CD4-positive, CD25-positive, alpha-beta regulatory T cell (primary cell): ENCODE data around the gene KIF26A. TPM values are rescaled to one million over a fixed set of nuclear protein-coding genes. Genes with fewer than 3 reads are reported as not detected.

Experiments
- ATAC-seq, 2 donors: fragments of 150-1000 bp; cut with Tn5 transposase; one replicate each; pipeline ENCODE4 v1.10.0; 2021; ENCODE audit warnings: low read depth in 2 of 2, moderate number of reproducible peaks in 2 of 2, moderate library complexity in 1 of 2
- DNase-seq, 3 donors: peaks; one replicate each; pipeline versions ENCODE4 v3.0.0 to v3.0.0-alpha.2; 2012 to 2022; ENCODE audit warnings: mixed read lengths in 1 of 3
- H3K27ac ChIP-seq: one replicate; pipeline ENCODE4 v1.7.0; 2013; ENCODE audit warnings: mild to moderate bottlenecking, low read length; ENCODE audit not compliant: insufficient read depth, poor library complexity, severe bottlenecking
- H3K27me3 ChIP-seq: one replicate; pipeline ENCODE4 v1.7.0; 2013; ENCODE audit warnings: low read length; ENCODE audit not compliant: control insufficient read depth, insufficient read depth
- H3K36me3 ChIP-seq: one replicate; pipeline ENCODE4 v1.7.0; 2013; ENCODE audit warnings: mild to moderate bottlenecking, low read length, moderate library complexity; ENCODE audit not compliant: control insufficient read depth, insufficient read depth
- H3K4me1 ChIP-seq: 2 replicates; pipeline ENCODE4 v1.7.0; 2013; ENCODE audit warnings: mild to moderate bottlenecking, low read length; ENCODE audit not compliant: insufficient read depth, control insufficient read depth, poor library complexity, severe bottlenecking
- H3K4me3 ChIP-seq: one replicate; pipeline ENCODE4 v1.7.0; 2013; ENCODE audit warnings: low read depth, mild to moderate bottlenecking, low read length, moderate library complexity
- H3K9me3 ChIP-seq, 2 experiments: 1 replicate in 1 of 2; 2 replicates in 1 of 2; pipeline ENCODE4 v1.7.0; 2013; ENCODE audit warnings: low read length in 2 of 2, mild to moderate bottlenecking in 1 of 2, moderate library complexity in 1 of 2; ENCODE audit not compliant: control insufficient read depth in 2 of 2
- H3K27ac Mint-ChIP-seq, 3 donors: one replicate each; pipeline ENCODE4 v1.8.0; 2020 to 2022; ENCODE audit warnings: mild to moderate bottlenecking in 3 of 3, mixed read lengths in 3 of 3, moderate library complexity in 2 of 3
- H3K27me3 Mint-ChIP-seq: one replicate; pipeline ENCODE4 v1.8.0; 2022; ENCODE audit warnings: mild to moderate bottlenecking, mixed read lengths
- H3K36me3 Mint-ChIP-seq: one replicate; pipeline ENCODE4 v1.8.0; 2020; ENCODE audit warnings: mixed read lengths
- H3K4me1 Mint-ChIP-seq, 4 donors: one replicate each; pipeline ENCODE4 v1.8.0; 2020 to 2022; ENCODE audit warnings: mixed read lengths in 4 of 4, mild to moderate bottlenecking in 1 of 4
- H3K4me3 Mint-ChIP-seq, 4 donors: one replicate each; pipeline ENCODE4 v1.8.0; 2020 to 2022; ENCODE audit warnings: mild to moderate bottlenecking in 4 of 4, mixed read lengths in 4 of 4, moderate library complexity in 3 of 4
- H3K9me3 Mint-ChIP-seq, 7 donors: one replicate each; pipeline ENCODE4 v1.8.0; 2020 to 2022; ENCODE audit warnings: mixed read lengths in 7 of 7, mild to moderate bottlenecking in 3 of 7, moderate library complexity in 2 of 7
- polyA plus RNA-seq, 4 donors: library from polyadenylated mRNA; unstranded; fragments of 300-500 nt; fragmentation: Illumina TruSeq; gene quantifications; one replicate each; pipeline ENCODE4 v1.2.3, GENCODE V29; 2021
- total RNA-seq: library from RNA; stranded (reverse); gene quantifications from one replicate; pipeline ENCODE4 v1.2.3, GENCODE V29; 2022

KIF26A gene
- total and polyA plus RNA-seq, 5 donors from 2014 or later, result 0.07 TPM; not detected in 4

DNA sequence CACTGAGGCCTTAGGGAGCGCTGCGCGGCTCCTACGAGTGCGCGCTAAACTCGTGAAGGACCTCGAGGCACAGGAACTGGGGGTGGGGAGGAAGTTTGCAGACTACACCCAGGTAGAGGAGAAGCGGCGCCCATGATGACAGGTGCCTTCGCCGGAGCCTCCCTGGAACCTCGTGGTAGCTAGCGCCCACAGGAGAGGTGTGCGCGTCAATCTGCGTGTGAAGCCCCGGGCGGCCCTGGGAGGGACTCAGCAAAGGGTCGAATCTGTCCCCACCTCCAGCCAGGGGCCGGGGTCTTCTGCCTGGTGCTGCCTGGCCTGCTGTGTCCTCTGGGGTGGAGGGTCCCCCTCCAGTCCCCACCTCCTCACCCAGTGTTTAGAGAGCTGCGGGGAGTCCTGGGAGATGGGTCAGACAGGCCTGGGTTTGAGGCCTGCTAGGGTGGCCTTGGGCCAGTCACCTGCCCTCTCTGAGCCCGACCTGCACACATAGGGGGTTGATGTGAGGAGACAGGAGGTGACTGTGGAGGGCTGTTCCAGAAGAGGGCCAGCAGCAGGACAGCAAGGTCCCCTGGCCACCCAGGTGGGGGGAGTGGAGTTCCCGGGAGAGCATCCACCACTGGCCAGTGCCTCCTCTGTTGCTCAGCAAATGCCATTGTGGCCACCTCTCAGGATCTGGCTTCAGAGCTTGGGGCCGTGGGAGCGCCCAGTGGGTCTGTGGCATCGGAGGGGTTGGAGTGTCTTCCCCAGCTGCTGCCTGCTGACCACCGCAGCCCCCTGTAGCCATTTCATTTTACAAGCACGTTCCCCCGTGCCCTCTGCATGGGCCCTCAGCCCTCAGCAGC lies 20.2 kb upstream of the KIF26A start:
- no peak overlapping the region for H3K4me3 ChIP-seq
- ATAC-seq (no peak), DNase-seq (no peak)
- no peaks in the 10 kb centered on the region for H3K4me1 Mint-ChIP-seq
- H3K4me3 Mint-ChIP-seq, result no peak overlapping the region
- no peaks in the 10 kb centered on the region for H3K27me3 ChIP-seq
- peaks cover 0 to 5% (median 0%) of the 10 kb centered on the region in 7 donors for H3K9me3 Mint-ChIP-seq
- H3K27ac Mint-ChIP-seq, result no peak overlapping the region
- peaks cover 24% of the 10 kb centered on the region for H3K27me3 Mint-ChIP-seq
- H3K36me3 Mint-ChIP-seq, result no peaks in the 10 kb centered on the region
- H3K27ac ChIP-seq, result no peak overlapping the region
- no peaks in the 10 kb centered on the region for H3K9me3 ChIP-seq
- no peaks in the 10 kb centered on the region for H3K36me3 ChIP-seq
- peaks cover 7% of the 10 kb centered on the region for H3K4me1 ChIP-seq

DNA sequence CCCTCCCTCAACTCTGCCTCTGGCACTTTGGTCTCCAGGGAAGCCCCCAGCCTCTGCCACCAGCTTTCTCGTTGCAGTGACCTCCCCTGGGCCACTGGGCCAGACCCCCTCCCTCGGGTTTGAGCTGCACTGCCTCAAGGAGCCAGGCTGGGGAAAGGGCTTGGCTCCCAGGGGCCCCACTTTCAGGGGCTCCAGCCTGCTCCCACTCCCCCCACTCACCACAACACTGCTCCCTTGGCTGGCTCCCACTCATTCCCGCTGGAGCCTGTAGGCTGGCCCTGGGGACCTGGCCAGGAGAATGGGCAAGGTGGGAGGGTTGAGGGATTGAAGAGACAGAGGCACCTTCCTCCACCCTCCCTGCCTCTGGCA lies 19.3 kb upstream of the KIF26A start:
- DNase-seq, result no peak
- no peak overlapping the region for H3K27ac ChIP-seq
- Mint-ChIP-seq H3K27me3 (peaks cover 25% of the 10 kb centered on the region), H3K27ac (no peak overlapping the region), H3K4me1 (no peaks in the 10 kb centered on the region), H3K4me3 (no peak overlapping the region), H3K9me3 (peaks cover 0 to 6% (median under 1%) of the 10 kb centered on the region in 7 donors), H3K36me3 (no peaks in the 10 kb centered on the region)
- no peaks in the 10 kb centered on the region for H3K36me3 ChIP-seq
- ATAC-seq, result no peak
- peaks cover 0 to 5% of the 10 kb centered on the region in 2 experiments for H3K9me3 ChIP-seq
- H3K4me3 ChIP-seq, result no peak overlapping the region
- H3K4me1 ChIP-seq, result peaks cover 7% of the 10 kb centered on the region
- H3K27me3 ChIP-seq, result no peaks in the 10 kb centered on the region

DNA sequence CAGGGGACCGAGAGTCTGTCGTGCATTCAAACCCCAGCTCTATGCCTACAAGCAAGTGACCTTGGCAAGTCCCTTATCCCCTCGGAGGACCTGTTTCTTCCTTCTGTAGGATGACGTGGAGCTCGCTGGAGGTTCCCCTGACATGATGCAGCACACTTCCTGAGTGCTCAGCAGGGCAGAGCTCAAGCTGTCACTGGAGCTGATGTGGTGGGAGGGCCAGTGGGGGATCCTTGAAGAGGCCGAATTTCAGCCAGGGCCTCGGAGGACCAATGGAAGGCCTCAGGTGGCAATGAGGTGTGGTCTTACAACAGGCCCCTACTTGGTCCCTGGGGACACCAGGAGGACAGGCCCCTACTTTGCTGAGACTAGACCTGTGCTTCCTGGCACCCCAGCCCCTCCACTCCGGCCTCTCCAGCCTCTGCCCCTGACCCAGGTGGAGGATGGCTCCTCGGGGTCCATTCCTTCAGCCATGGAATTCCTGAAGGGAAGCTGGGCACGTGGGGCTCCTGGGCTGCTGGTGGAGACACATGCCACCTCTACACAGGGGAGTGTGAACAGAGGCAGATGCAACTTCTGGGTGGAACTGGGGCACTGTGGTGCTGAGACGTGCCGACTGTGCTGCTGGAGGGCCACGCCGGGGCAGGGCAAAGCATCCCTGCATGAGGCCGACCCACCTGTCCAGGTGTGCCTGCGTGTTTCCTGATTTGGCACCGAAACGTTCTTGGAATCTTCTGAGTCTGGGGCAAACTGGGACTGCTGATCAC lies 18.7 kb upstream of the KIF26A start:
- no peaks in the 10 kb centered on the region for H3K36me3 Mint-ChIP-seq
- peak overlapping the region in 2 of 4 donors; percentile 13 to 22 for H3K4me3 Mint-ChIP-seq
- no peak overlapping the region for H3K27ac Mint-ChIP-seq
- H3K9me3 Mint-ChIP-seq, result peaks cover 0 to 8% (median 1%) of the 10 kb centered on the region in 7 donors
- no peak overlapping the region for H3K4me3 ChIP-seq
- peaks cover 0 to 8% of the 10 kb centered on the region in 2 experiments for H3K9me3 ChIP-seq
- no peaks in the 10 kb centered on the region for H3K27me3 ChIP-seq
- H3K4me1 ChIP-seq, result peaks cover 7% of the 10 kb centered on the region
- H3K27ac ChIP-seq, result no peak overlapping the region
- DNase-seq, result no peak
- H3K27me3 Mint-ChIP-seq, result peaks cover 25% of the 10 kb centered on the region
- no peaks in the 10 kb centered on the region for H3K4me1 Mint-ChIP-seq
- H3K36me3 ChIP-seq, result no peaks in the 10 kb centered on the region
- no peak for ATAC-seq

DNA sequence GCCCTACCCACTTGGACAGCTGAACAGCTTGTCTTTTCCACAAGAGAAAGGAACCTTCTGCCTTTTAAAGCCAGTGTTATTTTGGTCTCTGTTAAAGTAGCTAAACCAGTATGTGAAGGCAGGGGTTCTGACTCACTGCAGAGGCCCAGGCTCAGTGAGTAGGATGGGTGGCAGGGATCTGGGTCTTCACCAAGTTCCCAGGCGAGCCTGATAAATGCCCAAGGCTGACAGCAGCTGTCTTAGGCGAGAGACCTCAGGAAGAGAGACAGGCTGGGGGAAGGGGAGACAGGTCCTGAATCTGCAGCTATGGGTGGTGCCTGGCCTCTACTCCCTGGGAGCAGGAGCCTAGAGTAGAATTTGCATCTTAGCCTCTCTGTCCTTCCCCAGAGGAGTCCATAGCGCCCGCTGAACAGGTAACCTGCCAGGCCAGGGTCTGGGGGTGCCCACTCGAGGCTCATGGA lies 18.1 kb upstream of the KIF26A start:
- Histone ChIP-seq H3K36me3 (no peaks in the 10 kb centered on the region), H3K4me1 (peaks cover 7% of the 10 kb centered on the region), H3K27ac (no peak overlapping the region), H3K9me3 (peaks cover 0 to 10% of the 10 kb centered on the region in 2 experiments), H3K4me3 (no peak overlapping the region), H3K27me3 (no peaks in the 10 kb centered on the region)
- Mint-ChIP-seq H3K27ac (no peak overlapping the region), H3K36me3 (no peaks in the 10 kb centered on the region), H3K9me3 (peaks cover 0 to 14% (median 4%) of the 10 kb centered on the region in 7 donors), H3K27me3 (peaks cover 26% of the 10 kb centered on the region), H3K4me1 (no peaks in the 10 kb centered on the region), H3K4me3 (peak overlapping the region in 2 of 4 donors; percentile 13 to 22)
- DNase-seq (no peak), ATAC-seq (no peak)

- peaks cover 0 to 20% (median 5%) of the 10 kb centered on the region in 7 donors for H3K9me3 Mint-ChIP-seq
- H3K27ac ChIP-seq, result no peak overlapping the region
- no peak for DNase-seq
- H3K4me1 Mint-ChIP-seq, result no peaks in the 10 kb centered on the region
- H3K4me3 Mint-ChIP-seq, result no peak overlapping the region
- no peaks in the 10 kb centered on the region for H3K36me3 Mint-ChIP-seq
- no peak overlapping the region for H3K27ac Mint-ChIP-seq
- H3K9me3 ChIP-seq, result peaks cover 0 to 10% of the 10 kb centered on the region in 2 experiments
- no peaks in the 10 kb centered on the region for H3K27me3 ChIP-seq
- ATAC-seq, result no peak
- H3K4me1 ChIP-seq, result peaks cover 6% of the 10 kb centered on the region
- no peak overlapping the region for H3K4me3 ChIP-seq
- no peaks in the 10 kb centered on the region for H3K36me3 ChIP-seq
- peaks cover 20% of the 10 kb centered on the region for H3K27me3 Mint-ChIP-seq
These were observed 17.2 kb upstream of the KIF26A start for GRCh38 chr14:104121142-104121541.

- Mint-ChIP-seq H3K4me3 (no peak overlapping the region), H3K27me3 (peaks cover 30% of the 10 kb centered on the region), H3K9me3 (peaks cover 5 to 33% (median 7%) of the 10 kb centered on the region in 7 donors), H3K4me1 (no peaks in the 10 kb centered on the region), H3K36me3 (no peaks in the 10 kb centered on the region), H3K27ac (no peak overlapping the region)
- H3K9me3 ChIP-seq, result peaks cover 0 to 10% of the 10 kb centered on the region in 2 experiments
- H3K4me1 ChIP-seq, result no peaks in the 10 kb centered on the region
- no peaks in the 10 kb centered on the region for H3K36me3 ChIP-seq
- no peak for ATAC-seq
- DNase-seq, result no peak
- H3K27ac ChIP-seq, result no peak overlapping the region
- no peak overlapping the region for H3K4me3 ChIP-seq
- no peaks in the 10 kb centered on the region for H3K27me3 ChIP-seq
These were observed 14.5 kb upstream of the KIF26A start for GRCh38 chr14:104123879-104124278.

- Mint-ChIP-seq H3K27ac (no peak overlapping the region), H3K27me3 (peaks cover 30% of the 10 kb centered on the region), H3K36me3 (no peaks in the 10 kb centered on the region), H3K9me3 (peaks cover 5 to 42% (median 13%) of the 10 kb centered on the region in 7 donors), H3K4me1 (no peaks in the 10 kb centered on the region), H3K4me3 (no peak overlapping the region)
- no peak overlapping the region for H3K27ac ChIP-seq
- H3K27me3 ChIP-seq, result no peaks in the 10 kb centered on the region
- no peaks in the 10 kb centered on the region for H3K4me1 ChIP-seq
- H3K4me3 ChIP-seq, result no peak overlapping the region
- DNase-seq (no peak), ATAC-seq (no peak)
- peaks cover 8 to 15% of the 10 kb centered on the region in 2 experiments for H3K9me3 ChIP-seq
- H3K36me3 ChIP-seq, result no peaks in the 10 kb centered on the region
These were observed 13.4 kb upstream of the KIF26A start for GRCh38 chr14:104125011-104125410.
